ENCODE measurements around the gene MUS81. TPM values are rescaled to one million over a fixed set of nuclear protein-coding genes. Genes with fewer than 3 reads are reported as not detected.

The MUS81 gene
- total and polyA plus RNA-seq, 2 of the 13 experiments (the other 11 are each of a cell fraction or from before 2014, with no cell fraction given), result 25.6 to 30.2 TPM

DNA sequence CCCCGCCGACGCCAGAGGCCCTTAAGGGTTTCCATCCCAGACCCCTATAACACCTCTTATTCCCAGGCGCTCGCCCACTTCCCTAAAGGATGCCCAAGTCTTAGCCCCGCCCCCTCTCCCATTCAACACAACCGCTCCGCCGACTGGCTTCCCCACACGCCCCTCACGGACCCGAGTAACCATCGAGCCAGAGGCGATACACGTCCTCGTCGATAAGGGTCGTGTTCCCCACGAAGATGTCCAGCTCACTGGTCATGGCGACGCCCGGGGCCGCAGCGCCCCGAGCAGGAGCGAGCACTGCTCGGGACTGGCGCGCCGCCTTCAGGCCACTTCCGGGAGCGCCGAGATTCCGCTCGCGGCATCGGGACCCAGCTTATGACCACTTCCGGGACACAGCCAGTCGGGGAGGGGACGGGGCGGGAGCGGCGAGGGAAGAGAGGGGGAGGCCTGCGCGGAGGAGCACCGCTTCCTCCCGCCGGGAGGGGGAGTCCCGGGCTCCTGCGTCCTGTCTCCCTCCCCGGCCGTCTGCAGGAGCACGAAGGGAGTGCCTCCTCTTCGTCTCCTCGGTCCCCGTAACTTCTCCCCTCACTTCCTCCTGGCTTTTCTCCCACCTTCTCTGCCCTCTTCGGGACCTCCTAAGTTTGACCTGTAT, 28.1 kb downstream of the MUS81 start, which contains the start of gene FIBP (continued):
- TF ChIP-seq ZFP62 (CRISPR knock-in tag; IDR thresholded peaks at IDR 0.05), result 0 out of 2 replicates have a peak, but pooled peaks have one; percentile 37
- TF ChIP-seq, protein P1, sequence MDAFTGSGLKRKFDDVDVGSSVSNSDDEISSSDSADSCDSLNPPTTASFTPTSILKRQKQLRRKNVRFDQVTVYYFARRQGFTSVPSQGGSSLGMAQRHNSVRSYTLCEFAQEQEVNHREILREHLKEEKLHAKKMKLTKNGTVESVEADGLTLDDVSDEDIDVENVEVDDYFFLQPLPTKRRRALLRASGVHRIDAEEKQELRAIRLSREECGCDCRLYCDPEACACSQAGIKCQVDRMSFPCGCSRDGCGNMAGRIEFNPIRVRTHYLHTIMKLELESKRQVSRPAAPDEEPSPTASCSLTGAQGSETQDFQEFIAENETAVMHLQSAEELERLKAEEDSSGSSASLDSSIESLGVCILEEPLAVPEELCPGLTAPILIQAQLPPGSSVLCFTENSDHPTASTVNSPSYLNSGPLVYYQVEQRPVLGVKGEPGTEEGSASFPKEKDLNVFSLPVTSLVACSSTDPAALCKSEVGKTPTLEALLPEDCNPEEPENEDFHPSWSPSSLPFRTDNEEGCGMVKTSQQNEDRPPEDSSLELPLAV (CRISPR knock-in tag; conservative IDR thresholded peaks at IDR 0.05; ENCODE audit: low read depth), result no peak
- TF ChIP-seq MTA3 (CRISPR knock-in tag; IDR thresholded peaks at IDR 0.05), result no peak
- TF ChIP-seq, protein P2, sequence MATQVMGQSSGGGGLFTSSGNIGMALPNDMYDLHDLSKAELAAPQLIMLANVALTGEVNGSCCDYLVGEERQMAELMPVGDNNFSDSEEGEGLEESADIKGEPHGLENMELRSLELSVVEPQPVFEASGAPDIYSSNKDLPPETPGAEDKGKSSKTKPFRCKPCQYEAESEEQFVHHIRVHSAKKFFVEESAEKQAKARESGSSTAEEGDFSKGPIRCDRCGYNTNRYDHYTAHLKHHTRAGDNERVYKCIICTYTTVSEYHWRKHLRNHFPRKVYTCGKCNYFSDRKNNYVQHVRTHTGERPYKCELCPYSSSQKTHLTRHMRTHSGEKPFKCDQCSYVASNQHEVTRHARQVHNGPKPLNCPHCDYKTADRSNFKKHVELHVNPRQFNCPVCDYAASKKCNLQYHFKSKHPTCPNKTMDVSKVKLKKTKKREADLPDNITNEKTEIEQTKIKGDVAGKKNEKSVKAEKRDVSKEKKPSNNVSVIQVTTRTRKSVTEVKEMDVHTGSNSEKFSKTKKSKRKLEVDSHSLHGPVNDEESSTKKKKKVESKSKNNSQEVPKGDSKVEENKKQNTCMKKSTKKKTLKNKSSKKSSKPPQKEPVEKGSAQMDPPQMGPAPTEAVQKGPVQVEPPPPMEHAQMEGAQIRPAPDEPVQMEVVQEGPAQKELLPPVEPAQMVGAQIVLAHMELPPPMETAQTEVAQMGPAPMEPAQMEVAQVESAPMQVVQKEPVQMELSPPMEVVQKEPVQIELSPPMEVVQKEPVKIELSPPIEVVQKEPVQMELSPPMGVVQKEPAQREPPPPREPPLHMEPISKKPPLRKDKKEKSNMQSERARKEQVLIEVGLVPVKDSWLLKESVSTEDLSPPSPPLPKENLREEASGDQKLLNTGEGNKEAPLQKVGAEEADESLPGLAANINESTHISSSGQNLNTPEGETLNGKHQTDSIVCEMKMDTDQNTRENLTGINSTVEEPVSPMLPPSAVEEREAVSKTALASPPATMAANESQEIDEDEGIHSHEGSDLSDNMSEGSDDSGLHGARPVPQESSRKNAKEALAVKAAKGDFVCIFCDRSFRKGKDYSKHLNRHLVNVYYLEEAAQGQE (IDR thresholded peaks at IDR 0.05; ENCODE audit: borderline replicate concordance in 1 of 2, low read depth in 1 of 2, low read length in 2 of 2), result peak in 1 of 2 experiments; percentile 28; a peak in 1 of 4 replicates
- no peak for TF ChIP-seq DR1 (CRISPR knock-in tag; IDR thresholded peaks at IDR 0.05)
- no peak for TF ChIP-seq MBNL3 (CRISPR knock-in tag; conservative IDR thresholded peaks at IDR 0.05)
- 0 out of 2 replicates have a peak, but pooled peaks have one; percentile 4 for TF ChIP-seq HNF4G (IDR thresholded peaks at IDR 0.05; ENCODE audit: borderline replicate concordance, low read depth, low read length)
- peak; percentile 65; the same call in 1 of the 2 replicates for TF ChIP-seq HNF4G (CRISPR knock-in tag; IDR thresholded peaks at IDR 0.05; ENCODE audit: borderline replicate concordance, low read depth)
- TF ChIP-seq ZNF296 (CRISPR knock-in tag; conservative IDR thresholded peaks at IDR 0.05), result no peak
- TF ChIP-seq TSC22D2 (CRISPR knock-in tag; IDR thresholded peaks at IDR 0.05; ENCODE audit: borderline replicate concordance), result no peak
- TF ChIP-seq, protein P3, sequence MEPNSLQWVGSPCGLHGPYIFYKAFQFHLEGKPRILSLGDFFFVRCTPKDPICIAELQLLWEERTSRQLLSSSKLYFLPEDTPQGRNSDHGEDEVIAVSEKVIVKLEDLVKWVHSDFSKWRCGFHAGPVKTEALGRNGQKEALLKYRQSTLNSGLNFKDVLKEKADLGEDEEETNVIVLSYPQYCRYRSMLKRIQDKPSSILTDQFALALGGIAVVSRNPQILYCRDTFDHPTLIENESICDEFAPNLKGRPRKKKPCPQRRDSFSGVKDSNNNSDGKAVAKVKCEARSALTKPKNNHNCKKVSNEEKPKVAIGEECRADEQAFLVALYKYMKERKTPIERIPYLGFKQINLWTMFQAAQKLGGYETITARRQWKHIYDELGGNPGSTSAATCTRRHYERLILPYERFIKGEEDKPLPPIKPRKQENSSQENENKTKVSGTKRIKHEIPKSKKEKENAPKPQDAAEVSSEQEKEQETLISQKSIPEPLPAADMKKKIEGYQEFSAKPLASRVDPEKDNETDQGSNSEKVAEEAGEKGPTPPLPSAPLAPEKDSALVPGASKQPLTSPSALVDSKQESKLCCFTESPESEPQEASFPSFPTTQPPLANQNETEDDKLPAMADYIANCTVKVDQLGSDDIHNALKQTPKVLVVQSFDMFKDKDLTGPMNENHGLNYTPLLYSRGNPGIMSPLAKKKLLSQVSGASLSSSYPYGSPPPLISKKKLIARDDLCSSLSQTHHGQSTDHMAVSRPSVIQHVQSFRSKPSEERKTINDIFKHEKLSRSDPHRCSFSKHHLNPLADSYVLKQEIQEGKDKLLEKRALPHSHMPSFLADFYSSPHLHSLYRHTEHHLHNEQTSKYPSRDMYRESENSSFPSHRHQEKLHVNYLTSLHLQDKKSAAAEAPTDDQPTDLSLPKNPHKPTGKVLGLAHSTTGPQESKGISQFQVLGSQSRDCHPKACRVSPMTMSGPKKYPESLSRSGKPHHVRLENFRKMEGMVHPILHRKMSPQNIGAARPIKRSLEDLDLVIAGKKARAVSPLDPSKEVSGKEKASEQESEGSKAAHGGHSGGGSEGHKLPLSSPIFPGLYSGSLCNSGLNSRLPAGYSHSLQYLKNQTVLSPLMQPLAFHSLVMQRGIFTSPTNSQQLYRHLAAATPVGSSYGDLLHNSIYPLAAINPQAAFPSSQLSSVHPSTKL (CRISPR knock-in tag; IDR thresholded peaks at IDR 0.05), result peak; percentile 64
- TF ChIP-seq, protein P4, sequence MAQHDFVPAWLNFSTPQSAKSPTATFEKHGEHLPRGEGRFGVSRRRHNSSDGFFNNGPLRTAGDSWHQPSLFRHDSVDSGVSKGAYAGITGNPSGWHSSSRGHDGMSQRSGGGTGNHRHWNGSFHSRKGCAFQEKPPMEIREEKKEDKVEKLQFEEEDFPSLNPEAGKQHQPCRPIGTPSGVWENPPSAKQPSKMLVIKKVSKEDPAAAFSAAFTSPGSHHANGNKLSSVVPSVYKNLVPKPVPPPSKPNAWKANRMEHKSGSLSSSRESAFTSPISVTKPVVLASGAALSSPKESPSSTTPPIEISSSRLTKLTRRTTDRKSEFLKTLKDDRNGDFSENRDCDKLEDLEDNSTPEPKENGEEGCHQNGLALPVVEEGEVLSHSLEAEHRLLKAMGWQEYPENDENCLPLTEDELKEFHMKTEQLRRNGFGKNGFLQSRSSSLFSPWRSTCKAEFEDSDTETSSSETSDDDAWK (CRISPR knock-in tag; IDR thresholded peaks at IDR 0.05), result no peak
- TF ChIP-seq KDM5A (IDR thresholded peaks at IDR 0.05; ENCODE audit: borderline replicate concordance, low read length), result peak; percentile 24; the same call in 1 of the 2 replicates
- TF ChIP-seq HNRNPLL (IDR thresholded peaks at IDR 0.05; ENCODE audit: low read depth, low read length, poor library complexity, severe bottlenecking), result peak; percentile 61
- no peak for TF ChIP-seq STAT5B (CRISPR knock-in tag; IDR thresholded peaks at IDR 0.05)
- TF ChIP-seq MED1 (CRISPR knock-in tag; IDR thresholded peaks at IDR 0.05), result no peak; the same call in none of the 2 replicates
- TF ChIP-seq ISX (CRISPR knock-in tag; conservative IDR thresholded peaks at IDR 0.05), result no peak

Measured in HepG2 (cell line).